Ishikawa (cell line): ENCODE results near the gene CLCN1.

Source experiments
- CEBPB ChIP-seq: IDR thresholded peaks from 2 replicates; pipeline ENCODE4 v1.6.1; 2012
- CREB1 ChIP-seq: IDR thresholded peaks from 2 replicates; pipeline ENCODE4 v1.6.1; 2012; ENCODE audit warnings: low read depth
- EGR1 ChIP-seq: IDR thresholded peaks from 2 replicates; pipeline ENCODE4 v1.6.1; 2012
- EP300 ChIP-seq: IDR thresholded peaks from 2 replicates; pipeline ENCODE4 v1.6.1; 2012; ENCODE audit warnings: borderline replicate concordance
- FOXM1 ChIP-seq: IDR thresholded peaks from 2 replicates; pipeline ENCODE4 v1.6.1; 2012; ENCODE audit warnings: low read depth, borderline replicate concordance
- NFIC ChIP-seq: IDR thresholded peaks from 2 replicates; pipeline ENCODE4 v1.6.1; 2012
- RAD21 ChIP-seq: IDR thresholded peaks from 2 replicates; pipeline ENCODE4 v1.6.1; 2012; ENCODE audit warnings: low read depth
- TAF1 ChIP-seq: IDR thresholded peaks from 2 replicates; pipeline ENCODE4 v1.6.1; 2012; ENCODE audit warnings: low read depth, mild to moderate bottlenecking
- TCF12 ChIP-seq: IDR thresholded peaks from 2 replicates; pipeline ENCODE4 v1.6.1; 2012; ENCODE audit warnings: low read depth
- TEAD4 ChIP-seq: IDR thresholded peaks from 2 replicates; pipeline ENCODE4 v1.6.1; 2012
- USF1 ChIP-seq: IDR thresholded peaks from 2 replicates; pipeline ENCODE4 v1.6.1; 2012
- YY1 ChIP-seq: IDR thresholded peaks from 2 replicates; pipeline ENCODE4 v1.6.1; 2012; ENCODE audit warnings: low read depth
- TF ChIP-seq, protein P1 (sequence below): IDR thresholded peaks from 2 replicates; pipeline ENCODE4 v1.6.1; 2012; ENCODE audit warnings: low read depth, mild to moderate bottlenecking
- TF ChIP-seq, protein P2 (sequence below): IDR thresholded peaks from 2 replicates; pipeline ENCODE4 v1.6.1; 2012

GRCh38 chr7:143379611-143380259 is 63.8 kb downstream of the CLCN1 start:
- TF ChIP-seq RAD21 (no peak), USF1 (no peak), EP300 (no peak), YY1 (no peak), TAF1 (no peak), EGR1 (no peak), FOXM1 (no peak), CEBPB (no peak), TEAD4 (no peak), TCF12 (no peak), NFIC (no peak), CREB1 (no peak)
- TF ChIP-seq, protein P1, sequence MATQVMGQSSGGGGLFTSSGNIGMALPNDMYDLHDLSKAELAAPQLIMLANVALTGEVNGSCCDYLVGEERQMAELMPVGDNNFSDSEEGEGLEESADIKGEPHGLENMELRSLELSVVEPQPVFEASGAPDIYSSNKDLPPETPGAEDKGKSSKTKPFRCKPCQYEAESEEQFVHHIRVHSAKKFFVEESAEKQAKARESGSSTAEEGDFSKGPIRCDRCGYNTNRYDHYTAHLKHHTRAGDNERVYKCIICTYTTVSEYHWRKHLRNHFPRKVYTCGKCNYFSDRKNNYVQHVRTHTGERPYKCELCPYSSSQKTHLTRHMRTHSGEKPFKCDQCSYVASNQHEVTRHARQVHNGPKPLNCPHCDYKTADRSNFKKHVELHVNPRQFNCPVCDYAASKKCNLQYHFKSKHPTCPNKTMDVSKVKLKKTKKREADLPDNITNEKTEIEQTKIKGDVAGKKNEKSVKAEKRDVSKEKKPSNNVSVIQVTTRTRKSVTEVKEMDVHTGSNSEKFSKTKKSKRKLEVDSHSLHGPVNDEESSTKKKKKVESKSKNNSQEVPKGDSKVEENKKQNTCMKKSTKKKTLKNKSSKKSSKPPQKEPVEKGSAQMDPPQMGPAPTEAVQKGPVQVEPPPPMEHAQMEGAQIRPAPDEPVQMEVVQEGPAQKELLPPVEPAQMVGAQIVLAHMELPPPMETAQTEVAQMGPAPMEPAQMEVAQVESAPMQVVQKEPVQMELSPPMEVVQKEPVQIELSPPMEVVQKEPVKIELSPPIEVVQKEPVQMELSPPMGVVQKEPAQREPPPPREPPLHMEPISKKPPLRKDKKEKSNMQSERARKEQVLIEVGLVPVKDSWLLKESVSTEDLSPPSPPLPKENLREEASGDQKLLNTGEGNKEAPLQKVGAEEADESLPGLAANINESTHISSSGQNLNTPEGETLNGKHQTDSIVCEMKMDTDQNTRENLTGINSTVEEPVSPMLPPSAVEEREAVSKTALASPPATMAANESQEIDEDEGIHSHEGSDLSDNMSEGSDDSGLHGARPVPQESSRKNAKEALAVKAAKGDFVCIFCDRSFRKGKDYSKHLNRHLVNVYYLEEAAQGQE = no peak
- TF ChIP-seq, protein P2, sequence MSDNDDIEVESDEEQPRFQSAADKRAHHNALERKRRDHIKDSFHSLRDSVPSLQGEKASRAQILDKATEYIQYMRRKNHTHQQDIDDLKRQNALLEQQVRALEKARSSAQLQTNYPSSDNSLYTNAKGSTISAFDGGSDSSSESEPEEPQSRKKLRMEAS = no peak
